Spleen (tissue), 13 donors: ENCODE data around the gene COL8A1. TPM values are rescaled to one million over a fixed set of nuclear protein-coding genes. Genes with fewer than 3 reads are reported as not detected.
"Not testable (repeated sequence)": the region's sequence is repeated elsewhere in the genome, so short reads cannot be mapped to it uniquely, and the experiment has no call there.

Experiments
- DNase-seq: peaks from one replicate; pipeline ENCODE4 v3.0.0-alpha.2; 2020
- H3K27ac ChIP-seq, 8 donors: fragments of 200-600 bp; sonication (generic) in 7 of 8; 1 replicate in 4 of 8; 2 replicates in 4 of 8; pipeline versions ENCODE4 v1.5.0 to v1.8.0; 2016 to 2021; ENCODE audit warnings: inconsistent platforms in 4 of 8, mild to moderate bottlenecking in 4 of 8, moderate library complexity in 1 of 8
- H3K27me3 ChIP-seq, 7 donors: fragments of 200-600 bp; sonication (generic) in 6 of 7; replicated peaks in 1 of 7; 1 replicate in 4 of 7; 2 replicates in 3 of 7; pipeline versions ENCODE4 v1.5.0 to v1.8.0; 2016 to 2021; ENCODE audit warnings: inconsistent platforms in 3 of 7, mild to moderate bottlenecking in 1 of 7
- H3K36me3 ChIP-seq, 6 donors: fragments of 200-600 bp; sonication (generic) in 5 of 6; 1 replicate in 4 of 6; 2 replicates in 2 of 6; pipeline versions ENCODE4 v1.5.0 to v1.8.0; 2016 to 2021; ENCODE audit warnings: inconsistent platforms in 2 of 6
- H3K4me1 ChIP-seq, 6 donors: fragments of 200-600 bp; sonication (generic) in 5 of 6; 1 replicate in 3 of 6; 2 replicates in 3 of 6; pipeline versions ENCODE4 v1.5.0 to v1.8.0; 2016 to 2021; ENCODE audit warnings: inconsistent platforms in 3 of 6
- H3K4me3 ChIP-seq, 8 donors: fragments of 200-600 bp; sonication (generic) in 7 of 8; 1 replicate in 4 of 8; 2 replicates in 4 of 8; pipeline versions ENCODE4 v1.5.0 to v1.8.0; 2016 to 2021; ENCODE audit warnings: inconsistent platforms in 4 of 8, mild to moderate bottlenecking in 4 of 8, moderate library complexity in 2 of 8
- H3K9me3 ChIP-seq, 8 donors: fragments of 200-600 bp; sonication (generic) in 7 of 8; 1 replicate in 4 of 8; 2 replicates in 4 of 8; pipeline versions ENCODE4 v1.5.0 to v1.8.0; 2016 to 2021; ENCODE audit warnings: inconsistent platforms in 4 of 8
- POLR2A ChIP-seq, 3 donors: fragments of 450-650 bp; IDR thresholded peaks; one replicate each; pipeline ENCODE4 v1.5.1; 2017; ENCODE audit warnings: antibody characterized with exemption in 3 of 3, mild to moderate bottlenecking in 1 of 3
- POLR2AphosphoS5 ChIP-seq, 3 donors: sonication (generic); formaldehyde crosslinking; IDR thresholded peaks; one replicate each; pipeline ENCODE4 v1.5.1; 2017; ENCODE audit warnings: antibody characterized with exemption in 3 of 3
- WGBS, 5 donors: extraction: QIAGEN DNeasy Blood & Tissue Kit in 3 of 5; methylation state at CpG; one replicate each; pipeline versions ENCODE4 v1.1.5 to v1.1.7; 2013 to 2018; 5-methylcytosine and 5-hydroxymethylcytosine counted together
- intact Hi-C: fragments of 100-400 bp; cut with DNase I; formaldehyde crosslinking; loops from one replicate; pipeline ENCODE4 v1.15.0; 2023; ENCODE audit warnings: low total_unique reads
- long read RNA-seq, 2 donors: transcript quantifications; one replicate each; lab custom pipeline, GENCODE V29; 2026
- polyA plus RNA-seq, 3 donors: library from polyadenylated mRNA; stranded (reverse); fragments of 200-250 nt; gene quantifications; one replicate each; pipeline ENCODE4 v1.2.1, GENCODE V29; 2013
- total RNA-seq, 7 donors: library from RNA; depleted of rRNA in 3 of 7; stranded (reverse); fragments of >200 nt in 3 of 7; fragmentation: NEBNext Ultra II Directional in 4 of 7; extraction: Animal tissue kit (Norgen Biotek cat#: 25700) in 4 of 7; gene quantifications; one replicate each; pipeline versions ENCODE4 v1.1.0 to v1.2.1, GENCODE V29; 2016 to 2021
- TF ChIP-seq, protein P1 (sequence below), 11 experiments: fragments of 200-600 bp in 7 of 11; fragments of 450-650 bp in 4 of 11; sonication (generic) in 4 of 11; IDR thresholded peaks in 8 of 11; conservative IDR thresholded peaks in 3 of 11; 1 replicate in 7 of 11; 2 replicates in 4 of 11; pipeline versions ENCODE4 v1.4.0 to v1.8.0; 2016 to 2021; ENCODE audit warnings: antibody characterized with exemption in 11 of 11, inconsistent platforms in 4 of 11, mild to moderate bottlenecking in 1 of 11
- donor health status: healthy with polysubstance abuse.
- donor health status: DM: no; HTN: no; CAD: no; lungs with moderate emphysema.
- donor health status: DM: no; HTN: no; CAD: no.
- donor health status: Bipolar disorder and iron deficiency.
- donor health status: healthy.
- donor health status: DM: no; HTN: no; CAD: no.
- donor health status: DM: yes; HTN: yes; CAD: no.

COL8A1 gene
- total RNA-seq (1 to 10 TPM in 6 of 7 donors, under 1 TPM in 1; 0.76 to 3.1 (median 1.7) TPM), polyA plus RNA-seq (under 1 TPM; 0.22 to 0.61 (median 0.52) TPM)
- long read RNA-seq, donor 1, result 0 reads
- long read RNA-seq, donor 2, partial matches to known transcripts, result 0 of 3 reads
- long read RNA-seq, donor 2, other reads (novel, unspliced or antisense), result 0 of 3 reads

DNA sequence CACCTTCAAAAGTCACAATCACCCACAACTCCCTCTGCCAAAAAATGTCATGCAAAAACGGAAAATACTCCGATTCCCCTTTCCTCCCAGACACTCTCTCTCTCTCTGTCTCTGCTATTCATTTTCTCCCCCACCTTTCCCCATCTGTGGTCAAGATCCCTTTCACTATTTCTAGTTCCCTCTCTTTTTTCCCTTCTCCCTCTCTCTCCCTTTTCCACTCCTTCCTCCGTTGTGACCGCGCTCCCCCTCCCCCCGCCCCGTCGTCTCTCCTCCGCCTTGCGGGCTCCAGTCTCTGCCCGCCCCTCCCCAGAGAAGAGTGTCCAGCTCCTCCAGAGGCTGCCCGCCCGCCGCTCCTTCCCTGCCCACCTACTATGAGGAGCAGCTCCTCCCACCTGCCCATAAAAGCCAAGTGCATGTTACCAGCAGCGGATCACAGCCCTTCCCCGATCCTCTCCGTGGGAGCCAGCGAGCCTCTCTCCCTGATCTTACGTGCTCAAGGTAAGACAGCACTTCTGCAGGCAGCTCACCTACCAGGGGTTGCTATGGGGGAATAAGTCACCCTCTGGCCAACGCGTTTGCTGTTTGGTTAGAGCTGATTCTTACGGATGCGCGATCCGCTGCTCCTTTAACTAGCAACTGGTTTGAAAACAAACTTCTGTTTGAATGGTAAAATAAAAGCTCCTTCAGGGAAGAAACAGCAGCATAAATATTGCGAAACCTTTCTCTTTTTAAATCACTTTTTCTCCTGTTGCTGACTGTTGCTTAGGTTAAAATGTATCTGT, at the start of gene COL8A1:
COL8A1 (plus strand) TSS at position 428 of the 782 bp plus-strand sequence. CDS start 152,089 bp downstream, outside the sequence.
- Histone ChIP-seq H3K4me3 (peak within 1 kb of the TSS in 6 of 8 donors; percentile 8 to 42 (median 16)), H3K27ac (no peak within 1 kb of the TSS), H3K9me3 (no peaks in the 10 kb centered on the region), H3K27me3 (peaks cover 0 to 74% (median 43%) of the 10 kb centered on the region in 7 donors), H3K4me1 (peaks cover 5 to 18% (median 13%) of the 10 kb centered on the region in 6 donors), H3K36me3 (no peaks in the 10 kb centered on the region)
- TF ChIP-seq, protein P1, sequence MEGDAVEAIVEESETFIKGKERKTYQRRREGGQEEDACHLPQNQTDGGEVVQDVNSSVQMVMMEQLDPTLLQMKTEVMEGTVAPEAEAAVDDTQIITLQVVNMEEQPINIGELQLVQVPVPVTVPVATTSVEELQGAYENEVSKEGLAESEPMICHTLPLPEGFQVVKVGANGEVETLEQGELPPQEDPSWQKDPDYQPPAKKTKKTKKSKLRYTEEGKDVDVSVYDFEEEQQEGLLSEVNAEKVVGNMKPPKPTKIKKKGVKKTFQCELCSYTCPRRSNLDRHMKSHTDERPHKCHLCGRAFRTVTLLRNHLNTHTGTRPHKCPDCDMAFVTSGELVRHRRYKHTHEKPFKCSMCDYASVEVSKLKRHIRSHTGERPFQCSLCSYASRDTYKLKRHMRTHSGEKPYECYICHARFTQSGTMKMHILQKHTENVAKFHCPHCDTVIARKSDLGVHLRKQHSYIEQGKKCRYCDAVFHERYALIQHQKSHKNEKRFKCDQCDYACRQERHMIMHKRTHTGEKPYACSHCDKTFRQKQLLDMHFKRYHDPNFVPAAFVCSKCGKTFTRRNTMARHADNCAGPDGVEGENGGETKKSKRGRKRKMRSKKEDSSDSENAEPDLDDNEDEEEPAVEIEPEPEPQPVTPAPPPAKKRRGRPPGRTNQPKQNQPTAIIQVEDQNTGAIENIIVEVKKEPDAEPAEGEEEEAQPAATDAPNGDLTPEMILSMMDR (IDR thresholded peaks at IDR 0.05 in 8 of 11, conservative IDR thresholded peaks at IDR 0.05 in 3 of 11), result no peak
- TF ChIP-seq POLR2A (IDR thresholded peaks at IDR 0.05) (no peak), POLR2AphosphoS5 (IDR thresholded peaks at IDR 0.05) (no peak)
- 5 to 10% (median 5%) methylated on average over 26 of the region's 26 CpGs for WGBS, 5 donors
- no peak for DNase-seq
- intact Hi-C loops, result no loop called here

GRCh38 chr3:99589168-99589567, 49.2 kb upstream of the COL8A1 start:
- intact Hi-C loops, H3K27ac ChIP-seq, DNase-seq: not testable (repeated sequence)

GRCh38 chr3:99599894-99600293, 38.5 kb upstream of the COL8A1 start:
- WGBS, 5 donors, result 75 to 87% (median 83%) methylated on average over 5 of the region's 5 CpGs
- H3K36me3 ChIP-seq, result no peaks in the 10 kb centered on the region
- no peak for DNase-seq
- no peaks in the 10 kb centered on the region for H3K9me3 ChIP-seq
- no peak overlapping the region for H3K4me3 ChIP-seq
- no peak overlapping the region for H3K27ac ChIP-seq
- no peaks in the 10 kb centered on the region for H3K4me1 ChIP-seq
- TF ChIP-seq, protein P1 (IDR thresholded peaks at IDR 0.05 in 8 of 11, conservative IDR thresholded peaks at IDR 0.05 in 3 of 11), result no peak
- H3K27me3 ChIP-seq, result no peaks in the 10 kb centered on the region
- intact Hi-C loops, result no loop called here

More at GRCh38 chr3:99589168-99589567, 49.2 kb upstream of the COL8A1 start:
- 44 to 71% (median 52%) methylated on average over 1 to 4 of the region's 4 CpGs; no CpG with 5 or more reads in 1 of the 5 donors for WGBS, 5 donors
- not testable (repeated sequence) for H3K4me1 ChIP-seq, H3K27me3 ChIP-seq, H3K4me3 ChIP-seq, H3K36me3 ChIP-seq, H3K9me3 ChIP-seq

- no peaks in the 10 kb centered on the region for H3K9me3 ChIP-seq
- no peaks in the 10 kb centered on the region for H3K27me3 ChIP-seq
- H3K36me3 ChIP-seq, result no peaks in the 10 kb centered on the region
- intact Hi-C loops, result no loop called here
- H3K4me1 ChIP-seq, result no peaks in the 10 kb centered on the region
- DNase-seq, result no peak
- no peak overlapping the region for H3K4me3 ChIP-seq
- no peak overlapping the region for H3K27ac ChIP-seq
- WGBS, 5 donors, result 83 to 95% (median 85%) methylated on average over 1 of the region's 1 CpG
- TF ChIP-seq, protein P1 (IDR thresholded peaks at IDR 0.05 in 8 of 11, conservative IDR thresholded peaks at IDR 0.05 in 3 of 11), result no peak
- no peak for TF ChIP-seq POLR2A (IDR thresholded peaks at IDR 0.05)
- TF ChIP-seq POLR2AphosphoS5 (IDR thresholded peaks at IDR 0.05), result no peak
Observed at GRCh38 chr3:99601515-99601914, 36.9 kb upstream of the COL8A1 start.
